Activated T-helper 1 cell treated with anti-CD3 and anti-CD28 coated beads, Interleukin-12 subunit alpha, Interleukin-12 subunit beta, Interleukin-2, Interleukin-4 antibody, amounts not matched to agents 30 ng/mL and 10 ng/mL and 1 ng/mL, durations not matched to agents 14 hours and 24 hours and 36 hours (primary cell): ENCODE measurements around the gene ERC2. TPM values are rescaled to one million over a fixed set of nuclear protein-coding genes. Genes with fewer than 3 reads are reported as not detected.

ENCODE experiments used
- DNase-seq: peaks from one replicate; pipeline ENCODE4 v3.0.0; 2021; ENCODE audit warnings: low spot score
- H3K27ac Mint-ChIP-seq: one replicate; pipeline ENCODE4 v1.8.0; 2021; ENCODE audit warnings: mild to moderate bottlenecking, mixed read lengths
- H3K27me3 Mint-ChIP-seq: one replicate; pipeline ENCODE4 v1.8.0; 2022; ENCODE audit warnings: mild to moderate bottlenecking, moderate library complexity, mixed read lengths; ENCODE audit not compliant: insufficient read depth
- H3K36me3 Mint-ChIP-seq: one replicate; pipeline ENCODE4 v1.8.0; 2021; ENCODE audit warnings: low read depth, mixed read lengths
- H3K4me1 Mint-ChIP-seq: one replicate; pipeline ENCODE4 v1.8.0; 2021; ENCODE audit warnings: low read depth, mixed read lengths
- H3K4me3 Mint-ChIP-seq: one replicate; pipeline ENCODE4 v1.8.0; 2021; ENCODE audit warnings: mild to moderate bottlenecking, moderate library complexity, mixed read lengths
- H3K9me3 Mint-ChIP-seq: one replicate; pipeline ENCODE4 v1.8.0; 2021; ENCODE audit warnings: mixed read lengths
- intact Hi-C: fragments of 100-400 bp; cut with micrococcal nuclease; formaldehyde crosslinking; loops from one replicate; pipeline ENCODE4 v1.15.1; 2024
- total RNA-seq: library from RNA; stranded (reverse); gene quantifications from 2 replicates; pipeline ENCODE4 v1.2.3, GENCODE V29; 2022

The ERC2 gene
- total RNA-seq, 1 donor from 2014 or later: not detected

DNA sequence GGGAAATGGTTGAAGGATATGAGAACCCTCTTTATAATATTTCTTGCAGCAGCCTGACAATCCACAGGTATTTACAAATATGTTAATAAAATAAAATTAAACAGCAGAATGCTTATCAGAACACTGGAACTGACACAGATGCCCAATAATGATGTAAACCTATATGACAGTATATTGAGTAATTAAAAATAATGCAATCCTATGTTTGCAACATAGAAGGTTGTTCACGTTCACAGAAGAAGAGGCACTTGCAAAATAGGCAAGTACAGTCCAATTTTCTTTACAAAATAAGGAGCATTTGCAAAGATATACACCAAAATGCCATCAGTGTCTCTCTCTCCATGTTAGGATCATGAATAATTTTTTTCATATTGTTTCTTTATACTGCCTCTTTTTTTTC is 584.2 kb downstream of the ERC2 start:
- H3K27me3 Mint-ChIP-seq: peaks cover 2% of the 10 kb centered on the region
- intact Hi-C loops: no loop called here
- no peak overlapping the region for H3K27ac Mint-ChIP-seq
- H3K4me3 Mint-ChIP-seq: no peak overlapping the region
- no peaks in the 10 kb centered on the region for H3K4me1 Mint-ChIP-seq
- no peak for DNase-seq
- H3K9me3 Mint-ChIP-seq: no peaks in the 10 kb centered on the region
- H3K36me3 Mint-ChIP-seq: no peaks in the 10 kb centered on the region

- DNase-seq: no peak
- Mint-ChIP-seq H3K4me3 (no peak overlapping the region), H3K27me3 (peaks cover 2% of the 10 kb centered on the region), H3K36me3 (no peaks in the 10 kb centered on the region), H3K27ac (no peak overlapping the region), H3K4me1 (no peaks in the 10 kb centered on the region), H3K9me3 (no peaks in the 10 kb centered on the region)
- intact Hi-C loops: no loop called here
Observed at GRCh38 chr3:55882006-55882405, 586.3 kb downstream of the ERC2 start.

- Mint-ChIP-seq H3K27me3 (peaks cover 2% of the 10 kb centered on the region), H3K36me3 (no peaks in the 10 kb centered on the region), H3K4me3 (no peak overlapping the region), H3K4me1 (no peaks in the 10 kb centered on the region), H3K9me3 (no peaks in the 10 kb centered on the region), H3K27ac (no peak overlapping the region)
- intact Hi-C loops: no loop called here
- no peak for DNase-seq
Observed at GRCh38 chr3:55880357-55880756, 587.9 kb downstream of the ERC2 start.

- no peak overlapping the region for H3K27ac Mint-ChIP-seq
- intact Hi-C loops: no loop called here
- DNase-seq: no peak
- H3K27me3 Mint-ChIP-seq: peaks cover 2% of the 10 kb centered on the region
- no peaks in the 10 kb centered on the region for H3K36me3 Mint-ChIP-seq
- H3K9me3 Mint-ChIP-seq: no peaks in the 10 kb centered on the region
- H3K4me3 Mint-ChIP-seq: no peak overlapping the region
- H3K4me1 Mint-ChIP-seq: no peaks in the 10 kb centered on the region
Observed at GRCh38 chr3:55879901-55880331, 588.4 kb downstream of the ERC2 start.

- Mint-ChIP-seq H3K4me3 (no peak overlapping the region), H3K27ac (no peak overlapping the region), H3K9me3 (no peaks in the 10 kb centered on the region), H3K36me3 (no peaks in the 10 kb centered on the region), H3K27me3 (peaks cover 2% of the 10 kb centered on the region), H3K4me1 (no peaks in the 10 kb centered on the region)
- DNase-seq: no peak
- intact Hi-C loops: no loop called here
Observed at GRCh38 chr3:55877703-55878102, 590.6 kb downstream of the ERC2 start.

DNA sequence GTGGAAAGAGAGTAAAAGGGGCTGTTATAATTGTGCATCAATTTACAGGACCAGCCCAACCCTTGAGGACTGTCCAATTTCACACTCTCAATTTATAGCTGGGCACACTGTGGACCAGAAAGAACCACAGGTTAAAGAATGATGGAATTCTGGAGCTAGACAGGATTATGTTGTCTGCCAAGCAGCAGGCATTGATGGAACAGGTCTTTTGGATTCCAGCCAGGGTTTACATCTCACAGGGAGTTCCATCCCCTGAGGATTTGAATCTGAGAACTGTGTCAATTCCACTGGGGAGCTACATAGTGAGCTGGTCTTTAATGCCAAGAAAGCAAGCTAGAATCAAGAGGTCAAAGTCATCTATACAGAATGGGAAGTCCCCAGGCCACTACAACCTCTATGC is 591.7 kb downstream of the ERC2 start:
- DNase-seq: no peak
- peaks cover 2% of the 10 kb centered on the region for H3K27me3 Mint-ChIP-seq
- intact Hi-C loops: no loop called here
- no peaks in the 10 kb centered on the region for H3K9me3 Mint-ChIP-seq
- no peaks in the 10 kb centered on the region for H3K4me1 Mint-ChIP-seq
- H3K4me3 Mint-ChIP-seq: no peak overlapping the region
- no peaks in the 10 kb centered on the region for H3K36me3 Mint-ChIP-seq
- H3K27ac Mint-ChIP-seq: no peak overlapping the region

DNA sequence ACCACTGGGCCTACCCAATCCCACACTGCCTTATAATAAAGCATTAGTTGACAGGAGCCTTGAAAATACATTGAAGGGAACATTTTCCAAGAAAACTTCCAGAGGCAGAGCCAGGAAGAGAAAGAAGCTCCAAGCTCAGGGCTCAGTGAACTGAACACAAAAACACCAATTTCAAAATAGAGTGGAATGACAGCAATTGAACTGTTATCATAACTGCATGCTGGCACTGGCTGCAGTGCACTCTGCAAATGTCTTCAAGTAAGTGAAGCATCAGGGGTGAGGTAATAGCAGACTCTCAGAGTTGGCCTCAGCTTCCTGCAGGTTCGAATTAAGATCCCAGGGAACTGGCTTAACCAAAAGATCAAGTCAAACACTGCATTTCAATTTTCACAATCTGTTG is 593.2 kb downstream of the ERC2 start:
- Mint-ChIP-seq H3K36me3 (no peaks in the 10 kb centered on the region), H3K27me3 (peaks cover 2% of the 10 kb centered on the region), H3K27ac (no peak overlapping the region), H3K4me3 (no peak overlapping the region), H3K4me1 (no peaks in the 10 kb centered on the region), H3K9me3 (no peaks in the 10 kb centered on the region)
- DNase-seq: no peak
- intact Hi-C loops: no loop called here

- intact Hi-C loops: no loop called here
- Mint-ChIP-seq H3K27ac (no peak overlapping the region), H3K9me3 (no peaks in the 10 kb centered on the region)
Observed at GRCh38 chr3:55873523-55874254, 594.6 kb downstream of the ERC2 start.

GRCh38 chr3:55870594-55870993 is 597.7 kb downstream of the ERC2 start:
- no peaks in the 10 kb centered on the region for H3K4me1 Mint-ChIP-seq
- no peak for DNase-seq
- no peaks in the 10 kb centered on the region for H3K9me3 Mint-ChIP-seq
- no peaks in the 10 kb centered on the region for H3K27me3 Mint-ChIP-seq
- intact Hi-C loops: no loop called here
- no peaks in the 10 kb centered on the region for H3K36me3 Mint-ChIP-seq
- no peak overlapping the region for H3K4me3 Mint-ChIP-seq
- H3K27ac Mint-ChIP-seq: no peak overlapping the region

More at GRCh38 chr3:55873523-55874254, 594.6 kb downstream of the ERC2 start:
- no peak for DNase-seq
- H3K4me3 Mint-ChIP-seq: no peak overlapping the region
- H3K4me1 Mint-ChIP-seq: no peaks in the 10 kb centered on the region
- no peaks in the 10 kb centered on the region for H3K27me3 Mint-ChIP-seq
- no peaks in the 10 kb centered on the region for H3K36me3 Mint-ChIP-seq

DNA sequence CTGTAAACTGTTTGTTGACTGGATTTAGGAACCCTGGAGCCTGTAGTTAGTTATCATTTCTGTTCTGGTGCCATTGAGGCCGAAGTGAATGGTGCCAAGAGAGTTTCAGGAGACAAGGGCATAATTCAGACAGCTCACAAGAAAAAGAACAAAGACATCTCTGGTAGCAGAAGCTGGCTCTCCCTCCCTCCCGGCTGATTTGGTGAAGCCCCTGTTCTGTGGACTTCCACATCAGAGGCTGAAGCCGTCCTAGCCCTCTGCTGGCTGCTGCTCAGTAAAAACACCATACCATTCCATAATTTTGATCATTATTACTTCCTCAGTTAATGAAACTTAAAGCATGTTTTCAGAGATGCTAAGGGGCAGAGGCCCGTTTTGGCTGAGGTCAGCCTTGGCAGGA is 599.9 kb downstream of the ERC2 start:
- H3K36me3 Mint-ChIP-seq: no peaks in the 10 kb centered on the region
- no peak overlapping the region for H3K27ac Mint-ChIP-seq
- no peaks in the 10 kb centered on the region for H3K27me3 Mint-ChIP-seq
- no peak for DNase-seq
- H3K4me3 Mint-ChIP-seq: no peak overlapping the region
- H3K9me3 Mint-ChIP-seq: no peaks in the 10 kb centered on the region
- H3K4me1 Mint-ChIP-seq: no peaks in the 10 kb centered on the region
- intact Hi-C loops: no loop called here

DNA sequence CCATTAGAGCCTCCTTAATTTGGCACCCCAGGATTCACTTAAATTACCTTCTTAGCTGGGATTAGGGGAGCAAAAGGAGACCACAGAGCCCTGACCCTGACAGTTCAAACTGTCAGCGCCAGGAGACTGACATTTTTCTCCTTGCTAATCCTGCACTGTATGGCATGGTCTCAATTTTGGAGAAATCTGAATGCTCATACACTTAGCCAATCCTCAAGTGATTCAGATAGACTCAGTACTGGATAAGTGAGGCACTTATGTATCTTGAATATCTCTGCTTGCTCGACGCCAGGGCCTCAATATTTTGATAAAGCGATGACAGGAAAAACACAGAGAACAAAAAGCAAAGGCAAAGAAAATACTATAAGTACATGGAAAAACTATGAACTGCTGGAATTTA is 605.2 kb downstream of the ERC2 start:
- Mint-ChIP-seq H3K27me3 (no peaks in the 10 kb centered on the region), H3K4me1 (no peaks in the 10 kb centered on the region), H3K36me3 (no peaks in the 10 kb centered on the region), H3K4me3 (no peak overlapping the region), H3K9me3 (no peaks in the 10 kb centered on the region), H3K27ac (no peak overlapping the region)
- intact Hi-C loops: no loop called here
- no peak for DNase-seq

DNA sequence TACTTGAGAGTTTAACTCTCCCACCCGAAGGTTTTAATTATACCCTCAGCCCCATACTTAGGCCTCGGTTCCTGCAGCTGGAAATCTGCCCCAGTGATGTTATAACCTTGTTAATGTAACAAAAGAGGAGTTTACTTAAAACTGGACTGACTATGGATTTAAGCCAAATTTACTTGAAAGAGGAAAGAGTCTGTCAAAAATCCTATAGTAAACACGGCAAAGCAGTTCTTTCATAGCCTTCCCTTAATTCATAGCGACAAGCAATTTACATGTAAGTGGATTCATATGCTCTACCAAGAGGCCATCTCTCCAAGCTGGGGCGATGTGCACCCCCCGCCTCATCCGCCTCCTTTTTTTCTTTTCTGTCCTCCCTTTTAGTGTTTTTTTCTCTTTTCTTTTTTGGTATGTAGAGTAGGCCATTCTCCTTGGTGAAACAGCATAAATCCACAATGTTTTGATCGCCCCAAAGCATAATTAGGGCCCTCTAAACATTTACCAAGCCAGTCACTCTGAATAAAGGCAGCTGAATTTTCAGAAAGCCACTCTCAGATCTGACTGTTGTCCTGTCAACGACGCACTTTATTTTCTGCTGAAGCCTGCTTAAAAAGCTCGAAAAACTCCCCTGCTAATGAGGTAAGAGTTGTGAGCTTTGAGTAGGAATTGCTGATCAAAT is 608.1 kb downstream of the ERC2 start:
- intact Hi-C loops: no loop called here
- H3K4me1 Mint-ChIP-seq: no peaks in the 10 kb centered on the region
- no peak overlapping the region for H3K4me3 Mint-ChIP-seq
- DNase-seq: no peak
- H3K36me3 Mint-ChIP-seq: no peaks in the 10 kb centered on the region
- no peaks in the 10 kb centered on the region for H3K27me3 Mint-ChIP-seq
- H3K27ac Mint-ChIP-seq: no peak overlapping the region
- H3K9me3 Mint-ChIP-seq: no peaks in the 10 kb centered on the region

GRCh38 chr3:55859305-55859704 is 609.0 kb downstream of the ERC2 start:
- Mint-ChIP-seq H3K27ac (no peak overlapping the region), H3K27me3 (no peaks in the 10 kb centered on the region), H3K4me3 (no peak overlapping the region), H3K9me3 (no peaks in the 10 kb centered on the region), H3K36me3 (no peaks in the 10 kb centered on the region), H3K4me1 (no peaks in the 10 kb centered on the region)
- no peak for DNase-seq
- intact Hi-C loops: no loop called here
